Fibroblast of lung (primary cell): ENCODE measurements around the gene DNAH1.

ENCODE experiments used
- CTCF ChIP-seq, 2 donors: IDR thresholded peaks in 1 of 2; conservative IDR thresholded peaks in 1 of 2; 1 replicate in 1 of 2; 2 replicates in 1 of 2; pipeline ENCODE4 v1.5.1; 2011 to 2012; ENCODE audit warnings: low read length in 2 of 2, control low read depth in 1 of 2, inconsistent platforms in 1 of 2, low read depth in 1 of 2, mild to moderate bottlenecking in 1 of 2
- EZH2 ChIP-seq: IDR thresholded peaks from 2 replicates; pipeline ENCODE4 v1.5.1; 2012; ENCODE audit warnings: low read length, control low read depth, mild to moderate bottlenecking; ENCODE audit errors: missing control alignments

- TF ChIP-seq CTCF (conservative IDR thresholded peaks at IDR 0.05 in 1 of 2, IDR thresholded peaks at IDR 0.05 in 1 of 2; ENCODE audit: low read depth in 1 of 2, low read length in 2 of 2) (no peak), EZH2 (no peak)
Measured at GRCh38 chr3:52393959-52394670, 78.0 kb downstream of the DNAH1 start.
